GM23338 (cell line): ENCODE data around the gene SEMA4D.

Experiments used
- CTCF ChIP-seq, 2 experiments: fragments of 200-600 bp in 1 of 2; sonication (generic) in 1 of 2; conservative IDR thresholded peaks; 2 replicates each; pipeline versions ENCODE4 v1.5.1 to v1.6.1; 2016 to 2017; ENCODE audit warnings: antibody characterized with exemption in 2 of 2, low read depth in 2 of 2, mild to moderate bottlenecking in 2 of 2, moderate library complexity in 1 of 2
- EZH2 ChIP-seq: fragments of 200-600 bp; sonication (generic); IDR thresholded peaks from one replicate; pipeline ENCODE4 v1.8.0; 2017; ENCODE audit warnings: antibody characterized with exemption, mild to moderate bottlenecking, low read depth; ENCODE audit not compliant: unreplicated experiment
- JUNB ChIP-seq: IDR thresholded peaks from one replicate; pipeline ENCODE4 v1.6.1; 2016; ENCODE audit warnings: antibody characterized with exemption; ENCODE audit not compliant: unreplicated experiment
- NANOG ChIP-seq: IDR thresholded peaks from 2 replicates; pipeline ENCODE4 v1.6.1; 2016; ENCODE audit warnings: antibody characterized with exemption, borderline replicate concordance
- POLR2AphosphoS5 ChIP-seq: IDR thresholded peaks from 2 replicates; pipeline ENCODE4 v1.6.1; 2016; ENCODE audit warnings: antibody characterized with exemption, low read depth
- REST ChIP-seq: IDR thresholded peaks from one replicate; pipeline ENCODE4 v1.6.1; 2018; ENCODE audit warnings: antibody characterized with exemption; ENCODE audit not compliant: unreplicated experiment
- ZNF114 ChIP-seq: fragments of 250-450 bp; sonication (Bioruptor Pico); IDR thresholded peaks from 2 replicates; pipeline ENCODE4 v1.5.0; 2020; ENCODE audit warnings: mild to moderate bottlenecking, moderate library complexity
- ZNF331 ChIP-seq: fragments of 250-450 bp; sonication (Bioruptor Pico); IDR thresholded peaks from 2 replicates; pipeline ENCODE4 v1.5.0; 2020; ENCODE audit warnings: low read depth, mild to moderate bottlenecking, moderate library complexity

DNA sequence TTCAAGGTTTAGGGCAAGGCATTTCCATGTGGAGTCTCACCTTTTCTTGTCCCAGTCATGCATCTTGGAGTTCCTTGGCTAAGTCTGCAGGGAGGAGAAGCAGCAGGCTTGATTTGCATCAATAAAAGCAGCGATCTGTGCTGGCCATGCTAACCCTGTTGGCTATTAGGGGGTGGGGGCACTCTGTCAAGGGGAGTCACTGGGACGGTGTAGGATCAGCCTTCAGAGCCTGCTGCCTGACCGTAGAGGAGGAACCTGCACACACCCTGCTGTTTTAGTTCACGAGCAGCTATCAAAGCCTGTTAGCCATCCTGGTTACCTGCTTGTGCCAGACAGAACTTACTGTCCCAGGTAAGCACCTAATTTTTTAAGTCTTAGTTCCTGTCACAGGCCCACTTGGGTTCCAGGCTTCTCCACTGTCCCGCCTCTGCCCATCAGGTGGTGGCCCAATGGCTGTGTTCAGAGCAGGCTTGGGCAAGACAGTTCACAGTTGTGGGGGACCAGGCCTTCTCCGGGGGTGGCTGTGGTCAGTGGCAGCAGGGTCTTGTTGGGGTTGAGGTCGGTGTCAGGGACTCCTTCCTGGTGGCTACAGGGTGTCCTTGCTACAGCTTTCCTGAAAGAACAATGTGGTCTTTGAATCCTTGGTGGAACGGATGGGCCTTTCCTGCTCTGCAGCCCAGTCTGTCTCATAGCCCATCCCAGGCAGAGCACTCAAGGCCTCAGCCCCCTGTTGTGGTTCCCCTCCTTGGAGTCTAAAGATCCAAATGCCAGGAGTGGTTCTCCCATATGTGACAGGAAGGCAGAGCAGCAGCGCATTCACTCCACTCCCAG is 135.9 kb downstream of the SEMA4D start:
- TF ChIP-seq REST, result no peak
- TF ChIP-seq CTCF (conservative IDR thresholded peaks at IDR 0.05; ENCODE audit: low read depth in 2 of 2), result no peak
- no peak for TF ChIP-seq POLR2AphosphoS5
- no peak for TF ChIP-seq ZNF331
- no peak for TF ChIP-seq JUNB
- TF ChIP-seq ZNF114 (CRISPR knock-in tag), result no peak
- TF ChIP-seq NANOG, result no peak
- TF ChIP-seq EZH2, result no peak
